Sigmoid colon (tissue), 4 donors: Measurements from ENCODE around the gene ETV3L.

Experiments used
- CTCF ChIP-seq, 4 experiments: fragments of 450-650 bp in 3 of 4; fragments of 200-600 bp in 1 of 4; IDR thresholded peaks; one replicate each; pipeline ENCODE4 v1.5.1; 2016 to 2019; ENCODE audit warnings: antibody characterized with exemption in 4 of 4, mild to moderate bottlenecking in 3 of 4, moderate library complexity in 2 of 4
- EP300 ChIP-seq, 4 donors: sonication (generic); formaldehyde crosslinking; IDR thresholded peaks; one replicate each; pipeline ENCODE4 v1.6.1; 2017; ENCODE audit warnings: antibody characterized with exemption in 4 of 4
- POLR2A ChIP-seq, 2 donors: fragments of 450-650 bp; IDR thresholded peaks; one replicate each; pipeline ENCODE4 v1.6.1; 2016; ENCODE audit warnings: antibody characterized with exemption in 2 of 2, mild to moderate bottlenecking in 2 of 2, moderate library complexity in 2 of 2
- POLR2AphosphoS5 ChIP-seq, 4 donors: sonication (generic); formaldehyde crosslinking; IDR thresholded peaks; one replicate each; pipeline ENCODE4 v1.6.1; 2017; ENCODE audit warnings: antibody characterized with exemption in 4 of 4

- TF ChIP-seq CTCF (IDR thresholded peaks at IDR 0.05) (no peak), POLR2A (IDR thresholded peaks at IDR 0.05) (no peak), POLR2AphosphoS5 (IDR thresholded peaks at IDR 0.05) (no peak), EP300 (IDR thresholded peaks at IDR 0.05) (no peak)
Observed at GRCh38 chr1:157105988-157106812, 6.6 kb upstream of the ETV3L start.
